Cardiac fibroblast (primary cell): ENCODE measurements around the gene SLC4A11.

Experiments
- DNase-seq, 2 donors: peaks; one replicate each; pipeline versions ENCODE4 v3.0.0 to v3.0.0-alpha.2; 2010; ENCODE audit warnings: low read depth in 2 of 2
- H3K4me3 ChIP-seq, 2 donors: replicated peaks in 1 of 2; 1 replicate in 1 of 2; 2 replicates in 1 of 2; pipeline ENCODE4 v1.5.1; 2011; ENCODE audit warnings: low read depth in 2 of 2, low read length in 2 of 2, mild to moderate bottlenecking in 2 of 2, moderate library complexity in 1 of 2
- CTCF ChIP-seq: IDR thresholded peaks from one replicate; pipeline ENCODE4 v1.5.1; 2011; ENCODE audit warnings: low read depth, mild to moderate bottlenecking, low read length, inconsistent platforms

The SLC4A11 gene

GRCh38 chr20:3228750-3229032 lies 10.3 kb downstream of the SLC4A11 start:
- DNase-seq: no peak
- no peak overlapping the region for H3K4me3 ChIP-seq
- TF ChIP-seq CTCF: no peak

- H3K4me3 ChIP-seq: no peak overlapping the region
- no peak for TF ChIP-seq CTCF
- no peak for DNase-seq
These were observed 10.8 kb downstream of the SLC4A11 start for GRCh38 chr20:3227936-3228749.

GRCh38 chr20:3227506-3227905 lies 11.5 kb downstream of the SLC4A11 start:
- H3K4me3 ChIP-seq: no peak overlapping the region
- DNase-seq: no peak
- TF ChIP-seq CTCF: no peak

GRCh38 chr20:3226864-3227263 lies 12.1 kb downstream of the SLC4A11 start:
- no peak overlapping the region for H3K4me3 ChIP-seq
- TF ChIP-seq CTCF: no peak
- no peak for DNase-seq

GRCh38 chr20:3226093-3226492 lies 12.9 kb downstream of the SLC4A11 start:
- TF ChIP-seq CTCF: no peak
- DNase-seq: no peak
- no peak overlapping the region for H3K4me3 ChIP-seq

- no peak overlapping the region for H3K4me3 ChIP-seq
- TF ChIP-seq CTCF: no peak
These were observed 14.1 kb downstream of the SLC4A11 start for GRCh38 chr20:3224681-3225421.

More at GRCh38 chr20:3224681-3225421, 14.1 kb downstream of the SLC4A11 start:
- DNase-seq: no peak
